ENCODE data around the gene UQCRC1.

The UQCRC1 gene

DNA sequence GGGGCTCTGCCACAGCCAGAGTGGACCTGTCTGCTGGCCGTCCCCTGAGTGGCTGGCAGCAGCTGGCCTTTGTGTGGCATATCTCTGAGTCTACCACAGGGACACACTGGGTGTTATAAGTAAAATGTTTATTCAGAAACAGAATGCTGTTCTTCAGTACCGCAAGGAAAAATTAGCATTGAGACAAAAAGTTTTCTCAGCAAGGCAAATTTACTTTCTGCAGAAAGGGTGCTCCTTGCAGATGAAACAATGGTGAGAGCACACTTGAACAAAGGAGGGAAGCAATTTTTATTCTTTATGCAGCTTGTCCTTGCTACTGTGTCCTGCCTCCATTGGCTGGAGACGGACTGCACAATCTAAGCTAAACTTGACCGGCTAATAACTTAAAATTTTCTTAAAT lies 8.1 kb upstream of the UQCRC1 start:
- Histone ChIP-seq H3K27me3 (ENCODE audit: insufficient read depth, low read length, poor library complexity) (no peaks in the 10 kb centered on the region), H2BK5ac (ENCODE audit: low read length) (no peak overlapping the region), H3K56ac (ENCODE audit: low read length) (no peak overlapping the region), H4K5ac (ENCODE audit: low read length) (no peak overlapping the region), H3K18ac (ENCODE audit: low read length) (no peak overlapping the region), H3K9ac (ENCODE audit: low read length) (no peak overlapping the region), H3K79me2 (ENCODE audit: control insufficient read depth, insufficient read depth, low read length) (no peaks in the 10 kb centered on the region), H3K4ac (ENCODE audit: low read depth, low read length) (no peak overlapping the region), H3K23ac (ENCODE audit: low read length) (no peak overlapping the region), H3K36me3 (ENCODE audit: control insufficient read depth, insufficient read depth, low read length) (no peaks in the 10 kb centered on the region), H2BK120ac (ENCODE audit: low read depth, low read length) (no peak overlapping the region), H3K79me1 (ENCODE audit: low read length) (no peaks in the 10 kb centered on the region), H4K8ac (ENCODE audit: low read depth, low read length) (no peak overlapping the region), H2BK15ac (replicated peaks; ENCODE audit: low read depth) (no peak overlapping the region), H3K4me1 (ENCODE audit: control insufficient read depth, low read depth, low read length) (no peaks in the 10 kb centered on the region), H3K4me2 (ENCODE audit: low read length) (no peak overlapping the region), H2AK5ac (ENCODE audit: low read length) (no peak overlapping the region), H3K27ac (ENCODE audit: low read depth, low read length) (no peak overlapping the region), H3K4me3 (ENCODE audit: low read length) (peak overlapping the region; percentile 25)
- no CpG with 5 or more reads among the region's 4 CpGs for WGBS (ENCODE audit: extremely low coverage, insufficient coverage, low lambda C conversion rate)
- DNase-seq, result no peak

DNA sequence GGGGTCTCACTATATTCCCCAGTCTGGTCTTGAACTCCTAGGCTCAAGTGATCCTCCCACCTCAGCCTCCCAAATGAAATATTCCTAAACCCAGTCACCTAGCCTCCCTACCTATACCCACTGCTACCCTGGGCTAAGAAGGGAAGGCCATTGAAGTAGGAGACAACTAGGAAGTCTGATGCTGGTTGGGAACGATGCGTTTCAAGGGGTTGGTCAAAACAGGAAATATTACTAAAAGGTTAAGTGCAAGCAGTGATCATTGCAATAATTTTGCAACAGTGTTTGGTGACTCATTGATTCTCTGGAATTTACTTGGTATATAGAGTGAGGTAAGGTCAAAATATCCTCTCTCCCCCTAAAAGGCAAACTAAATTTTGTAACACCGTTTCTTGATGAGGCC lies 4.6 kb upstream of the UQCRC1 start:
- Histone ChIP-seq H3K79me1 (ENCODE audit: low read length) (no peaks in the 10 kb centered on the region), H3K23ac (ENCODE audit: low read length) (no peak overlapping the region), H4K5ac (ENCODE audit: low read length) (no peak overlapping the region), H4K8ac (ENCODE audit: low read depth, low read length) (no peak overlapping the region), H3K79me2 (ENCODE audit: control insufficient read depth, insufficient read depth, low read length) (peaks cover under 1% of the 10 kb centered on the region), H3K27me3 (ENCODE audit: insufficient read depth, low read length, poor library complexity) (no peaks in the 10 kb centered on the region), H3K9ac (ENCODE audit: low read length) (no peak overlapping the region), H3K27ac (ENCODE audit: low read depth, low read length) (no peak overlapping the region), H3K56ac (ENCODE audit: low read length) (no peak overlapping the region), H3K4me2 (ENCODE audit: low read length) (no peak overlapping the region), H2AK5ac (ENCODE audit: low read length) (no peak overlapping the region), H2BK5ac (ENCODE audit: low read length) (no peak overlapping the region), H3K4me3 (ENCODE audit: low read length) (no peak overlapping the region), H2BK15ac (replicated peaks; ENCODE audit: low read depth) (no peak overlapping the region), H3K36me3 (ENCODE audit: control insufficient read depth, insufficient read depth, low read length) (no peaks in the 10 kb centered on the region), H3K4me1 (ENCODE audit: control insufficient read depth, low read depth, low read length) (no peaks in the 10 kb centered on the region), H2BK120ac (ENCODE audit: low read depth, low read length) (no peak overlapping the region), H3K4ac (ENCODE audit: low read depth, low read length) (no peak overlapping the region), H3K18ac (ENCODE audit: low read length) (no peak overlapping the region)
- DNase-seq, result no peak
- WGBS (ENCODE audit: extremely low coverage, insufficient coverage, low lambda C conversion rate), result no CpG with 5 or more reads among the region's 3 CpGs

DNA sequence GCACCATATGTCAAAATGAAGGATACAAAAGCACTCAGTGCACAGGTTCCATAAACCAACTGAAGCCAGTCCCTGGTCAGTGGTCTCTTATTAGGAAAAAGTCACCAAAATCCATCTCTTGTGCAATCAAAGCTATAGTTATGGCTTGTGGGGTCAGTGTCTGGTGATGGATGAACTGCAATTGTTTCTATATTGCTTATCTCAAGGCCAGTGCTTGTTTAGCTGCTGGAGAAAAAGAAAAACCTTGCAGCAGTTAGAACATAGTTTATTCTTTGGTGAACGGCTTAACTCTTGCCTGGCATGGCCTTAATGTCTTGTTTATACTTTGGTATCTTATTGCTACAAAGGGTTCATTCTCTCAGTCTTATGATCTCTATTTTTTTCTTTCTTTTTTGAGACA lies 2.9 kb upstream of the UQCRC1 start:
- no peak for DNase-seq
- Histone ChIP-seq H3K27ac (ENCODE audit: low read depth, low read length) (no peak overlapping the region), H3K4me2 (ENCODE audit: low read length) (no peak overlapping the region), H2BK5ac (ENCODE audit: low read length) (no peak overlapping the region), H3K23ac (ENCODE audit: low read length) (no peak overlapping the region), H3K4me1 (ENCODE audit: control insufficient read depth, low read depth, low read length) (no peaks in the 10 kb centered on the region), H2BK15ac (replicated peaks; ENCODE audit: low read depth) (no peak overlapping the region), H4K5ac (ENCODE audit: low read length) (no peak overlapping the region), H2AK5ac (ENCODE audit: low read length) (no peak overlapping the region), H3K79me1 (ENCODE audit: low read length) (peaks cover 3% of the 10 kb centered on the region), H3K27me3 (ENCODE audit: insufficient read depth, low read length, poor library complexity) (no peaks in the 10 kb centered on the region), H3K9ac (ENCODE audit: low read length) (no peak overlapping the region), H2BK120ac (ENCODE audit: low read depth, low read length) (no peak overlapping the region), H3K4ac (ENCODE audit: low read depth, low read length) (no peak overlapping the region), H3K56ac (ENCODE audit: low read length) (no peak overlapping the region), H3K79me2 (ENCODE audit: control insufficient read depth, insufficient read depth, low read length) (peaks cover 11% of the 10 kb centered on the region), H3K18ac (ENCODE audit: low read length) (no peak overlapping the region), H4K8ac (ENCODE audit: low read depth, low read length) (no peak overlapping the region), H3K36me3 (ENCODE audit: control insufficient read depth, insufficient read depth, low read length) (no peaks in the 10 kb centered on the region), H3K4me3 (ENCODE audit: low read length) (no peak overlapping the region)
- WGBS (ENCODE audit: extremely low coverage, insufficient coverage, low lambda C conversion rate), result no CpG with 5 or more reads among the region's 1 CpG

DNA sequence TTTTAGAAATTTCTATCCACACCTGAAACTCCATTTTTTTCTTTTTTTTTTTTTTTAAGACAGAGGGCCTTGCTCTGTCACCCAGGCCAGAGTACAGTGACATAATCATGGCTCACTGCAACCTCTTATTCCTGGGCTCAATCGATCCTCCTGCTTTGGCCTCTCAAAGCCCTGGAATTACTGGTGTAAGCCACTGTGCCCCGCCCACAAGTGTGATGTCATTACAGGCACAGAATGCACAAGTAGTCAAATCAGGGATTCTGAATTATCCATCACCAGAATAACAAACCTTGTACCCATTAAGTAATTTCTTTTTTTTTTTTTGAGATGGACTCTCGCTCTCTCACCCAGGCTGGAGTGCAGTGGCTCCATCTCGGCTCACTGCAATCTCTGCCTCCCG lies 1.9 kb downstream of the UQCRC1 start:
- Histone ChIP-seq H3K4ac (ENCODE audit: low read depth, low read length) (no peak overlapping the region), H3K79me2 (ENCODE audit: control insufficient read depth, insufficient read depth, low read length) (peaks cover 11% of the 10 kb centered on the region), H3K4me1 (ENCODE audit: control insufficient read depth, low read depth, low read length) (no peaks in the 10 kb centered on the region), H3K27ac (ENCODE audit: low read depth, low read length) (no peak overlapping the region), H3K9ac (ENCODE audit: low read length) (no peak overlapping the region), H4K5ac (ENCODE audit: low read length) (no peak overlapping the region), H3K23ac (ENCODE audit: low read length) (no peak overlapping the region), H3K27me3 (ENCODE audit: insufficient read depth, low read length, poor library complexity) (no peaks in the 10 kb centered on the region), H3K56ac (ENCODE audit: low read length) (no peak overlapping the region), H2BK5ac (ENCODE audit: low read length) (no peak overlapping the region), H3K4me3 (ENCODE audit: low read length) (no peak overlapping the region), H3K79me1 (ENCODE audit: low read length) (peaks cover 6% of the 10 kb centered on the region), H2BK120ac (ENCODE audit: low read depth, low read length) (no peak overlapping the region), H4K8ac (ENCODE audit: low read depth, low read length) (no peak overlapping the region), H2BK15ac (replicated peaks; ENCODE audit: low read depth) (no peak overlapping the region), H3K36me3 (ENCODE audit: control insufficient read depth, insufficient read depth, low read length) (peaks cover 22% of the 10 kb centered on the region), H3K4me2 (ENCODE audit: low read length) (no peak overlapping the region), H2AK5ac (ENCODE audit: low read length) (no peak overlapping the region), H3K18ac (ENCODE audit: low read length) (no peak overlapping the region)
- no CpG with 5 or more reads among the region's 5 CpGs for WGBS (ENCODE audit: extremely low coverage, insufficient coverage, low lambda C conversion rate)
- no peak for DNase-seq

DNA sequence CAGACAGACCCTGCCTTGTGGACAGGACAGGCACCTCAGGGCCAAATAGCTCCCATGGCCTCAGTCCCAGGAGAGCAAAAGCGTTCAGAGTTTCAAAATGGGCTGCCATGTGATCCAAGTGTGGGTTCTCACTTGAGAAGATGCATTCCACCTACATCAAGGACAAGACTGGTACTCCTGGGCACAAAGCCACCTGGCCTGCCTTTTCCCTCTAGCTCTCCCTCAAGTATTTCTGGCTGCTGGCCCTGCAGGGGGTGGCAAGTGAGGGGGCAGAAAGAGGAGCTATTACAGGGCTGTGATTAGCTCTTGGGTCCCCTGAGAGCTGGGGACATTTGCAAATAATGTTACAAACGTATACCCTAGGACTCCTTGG lies 7.8 kb downstream of the UQCRC1 start:
- H3K9ac ChIP-seq (ENCODE audit: low read length), result no peak overlapping the region

DNA sequence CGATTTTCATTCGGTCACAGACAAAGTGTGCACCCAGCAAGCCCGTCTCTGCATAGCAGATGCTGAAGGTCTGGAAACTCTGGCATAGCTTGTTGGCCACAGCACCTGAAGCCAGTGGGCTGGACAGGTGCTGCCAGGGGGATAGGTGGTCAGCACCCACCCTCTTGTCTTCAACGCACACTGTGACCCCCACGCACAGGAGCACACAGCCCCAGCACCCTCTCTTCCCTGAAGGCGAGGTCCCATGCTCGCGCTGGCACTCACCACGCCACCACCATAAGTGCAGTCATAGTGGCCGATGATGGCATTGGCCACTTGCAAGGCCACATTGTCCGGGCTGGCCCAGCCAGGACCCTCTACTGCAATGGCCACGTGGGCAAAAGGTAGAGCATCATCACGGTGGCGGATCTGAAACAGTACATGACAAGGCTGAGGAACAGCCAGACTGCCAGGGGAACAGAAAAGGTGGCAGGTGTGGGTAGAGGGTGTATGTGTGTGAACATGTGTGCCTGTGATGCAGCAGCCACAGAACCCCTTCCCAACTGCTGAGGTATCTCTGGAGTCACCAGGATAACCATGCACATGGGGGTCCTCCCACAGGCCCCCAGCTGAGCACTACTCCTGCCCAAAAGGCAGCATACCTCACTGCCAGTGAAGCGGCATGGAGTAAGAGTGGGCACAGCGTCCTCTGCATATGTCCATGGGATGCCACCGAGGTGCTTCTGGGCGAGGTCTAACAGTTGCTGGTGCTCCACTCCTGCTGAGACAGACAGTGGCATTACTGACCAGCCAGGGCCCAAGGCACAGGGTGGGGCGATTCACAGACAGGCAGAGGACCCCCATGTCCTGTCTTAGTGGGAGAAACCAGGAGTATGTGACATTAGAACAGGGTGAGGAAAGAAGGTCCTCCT lies 8.5 kb downstream of the UQCRC1 start:
- Histone ChIP-seq H2BK15ac (replicated peaks; ENCODE audit: low read depth) (no peak overlapping the region), H3K56ac (ENCODE audit: low read length) (no peak overlapping the region), H3K4me2 (ENCODE audit: low read length) (no peak overlapping the region), H3K27ac (ENCODE audit: low read depth, low read length) (no peak overlapping the region), H3K23ac (ENCODE audit: low read length) (no peak overlapping the region), H3K79me1 (ENCODE audit: low read length) (peaks cover 3% of the 10 kb centered on the region), H3K4ac (ENCODE audit: low read depth, low read length) (no peak overlapping the region), H3K4me1 (ENCODE audit: control insufficient read depth, low read depth, low read length) (peaks cover 2% of the 10 kb centered on the region), H3K4me3 (ENCODE audit: low read length) (no peak overlapping the region), H2AK5ac (ENCODE audit: low read length) (no peak overlapping the region), H3K36me3 (ENCODE audit: control insufficient read depth, insufficient read depth, low read length) (peaks cover 47% of the 10 kb centered on the region), H4K5ac (ENCODE audit: low read length) (no peak overlapping the region), H4K8ac (ENCODE audit: low read depth, low read length) (no peak overlapping the region), H3K18ac (ENCODE audit: low read length) (no peak overlapping the region), H2BK5ac (ENCODE audit: low read length) (no peak overlapping the region), H2BK120ac (ENCODE audit: low read depth, low read length) (no peak overlapping the region), H3K79me2 (ENCODE audit: control insufficient read depth, insufficient read depth, low read length) (no peaks in the 10 kb centered on the region), H3K9ac (ENCODE audit: low read length) (no peak overlapping the region), H3K27me3 (ENCODE audit: insufficient read depth, low read length, poor library complexity) (no peaks in the 10 kb centered on the region)
- no peak for DNase-seq
- WGBS (ENCODE audit: extremely low coverage, insufficient coverage, low lambda C conversion rate), result no CpG with 5 or more reads among the region's 19 CpGs

More for the DNA sequence above, 7.8 kb downstream of the UQCRC1 start:
- peaks cover 3% of the 10 kb centered on the region for H3K79me1 ChIP-seq (ENCODE audit: low read length)
- H3K4me2 ChIP-seq (ENCODE audit: low read length), result no peak overlapping the region
- no peak overlapping the region for H3K4ac ChIP-seq (ENCODE audit: low read depth, low read length)
- no peak for DNase-seq
- H3K79me2 ChIP-seq (ENCODE audit: control insufficient read depth, insufficient read depth, low read length), result no peaks in the 10 kb centered on the region
- H3K36me3 ChIP-seq (ENCODE audit: control insufficient read depth, insufficient read depth, low read length), result peaks cover 47% of the 10 kb centered on the region
- no peak overlapping the region for H3K56ac ChIP-seq (ENCODE audit: low read length)
- no peak overlapping the region for H3K4me3 ChIP-seq (ENCODE audit: low read length)
- no peak overlapping the region for H4K8ac ChIP-seq (ENCODE audit: low read depth, low read length)
- no peak overlapping the region for H2AK5ac ChIP-seq (ENCODE audit: low read length)
- no peak overlapping the region for H3K23ac ChIP-seq (ENCODE audit: low read length)
- no peak overlapping the region for H2BK5ac ChIP-seq (ENCODE audit: low read length)
- no peak overlapping the region for H2BK120ac ChIP-seq (ENCODE audit: low read depth, low read length)
- H3K18ac ChIP-seq (ENCODE audit: low read length), result no peak overlapping the region
- no peak overlapping the region for H2BK15ac ChIP-seq (replicated peaks; ENCODE audit: low read depth)
- no peak overlapping the region for H3K27ac ChIP-seq (ENCODE audit: low read depth, low read length)
- no peak overlapping the region for H4K5ac ChIP-seq (ENCODE audit: low read length)
- H3K27me3 ChIP-seq (ENCODE audit: insufficient read depth, low read length, poor library complexity), result no peaks in the 10 kb centered on the region
- WGBS (ENCODE audit: extremely low coverage, insufficient coverage, low lambda C conversion rate), result no CpG with 5 or more reads among the region's 2 CpGs
- H3K4me1 ChIP-seq (ENCODE audit: control insufficient read depth, low read depth, low read length), result no peaks in the 10 kb centered on the region

All from mesendoderm (in vitro differentiated cells).